Endothelial cell of umbilical vein (primary cell): ENCODE data around the gene NR3C2. TPM values are rescaled to one million over a fixed set of nuclear protein-coding genes. Genes with fewer than 3 reads are reported as not detected.

Source experiments
- BruUV-seq: library from RNA; stranded (reverse); fragments of 400-500 nt; replicated peaks from 2 replicates; lab custom pipeline; 2021; lab: Mats Ljungman, UMichigan
- CTCF ChIA-PET: fragments of 300-600, 350-600 bp; sonication (Branson Sonifier 250); formaldehyde crosslinking; loops from one replicate; lab custom pipeline; 2021; ENCODE audit warnings: antibody characterized with exemption, inconsistent platforms; lab: Charles Lee
- POLR2A ChIA-PET: fragments of 300-600, 350-600 bp; sonication (Branson Sonifier 250); formaldehyde crosslinking; loops from one replicate; lab custom pipeline; 2021; ENCODE audit warnings: antibody characterized with exemption, inconsistent platforms; lab: Charles Lee
- DNase-seq: peaks from one replicate; pipeline ENCODE4 v3.0.0-alpha.2; 2011; ENCODE audit warnings: low read depth, low spot score
- FAIRE-seq: peaks from 2 replicates; lab custom pipeline; 2011; peaks lifted over from hg19 to GRCh38; lab: Jason Lieb, UNC
- H2AFZ ChIP-seq: 2 replicates; pipeline ENCODE4 v1.6.0; 2012; ENCODE audit warnings: low read depth, low read length, control low read depth, inconsistent platforms
- H3K27ac ChIP-seq: 2 replicates; pipeline ENCODE4 v1.5.1; 2011; ENCODE audit warnings: low read depth, mild to moderate bottlenecking, control low read depth, low read length, moderate library complexity; ENCODE audit not compliant: insufficient read depth
- H3K27me3 ChIP-seq, 2 experiments: 2 replicates each; pipeline versions ENCODE4 v1.6.0 to v1.6.1; 2011; ENCODE audit warnings: low read length in 2 of 2, mixed read lengths in 1 of 2; ENCODE audit not compliant: control insufficient read depth in 2 of 2, insufficient read depth in 2 of 2
- H3K36me3 ChIP-seq, 2 experiments: 2 replicates in 1 of 2; 3 replicates in 1 of 2; pipeline ENCODE4 v1.5.1; 2011; ENCODE audit warnings: low read length in 2 of 2, mild to moderate bottlenecking in 1 of 2, moderate library complexity in 1 of 2; ENCODE audit not compliant: control insufficient read depth in 2 of 2, insufficient read depth in 2 of 2; ENCODE audit errors: extremely low read depth in 1 of 2
- H3K4me1 ChIP-seq: 3 replicates; pipeline ENCODE4 v1.5.1; 2011; ENCODE audit warnings: mild to moderate bottlenecking, low read length; ENCODE audit not compliant: control insufficient read depth, insufficient read depth; ENCODE audit errors: extremely low read depth
- H3K4me2 ChIP-seq: 2 replicates; pipeline ENCODE4 v1.6.1; 2011; ENCODE audit warnings: low read length, control low read depth, mixed read lengths; ENCODE audit not compliant: insufficient read depth
- H3K4me3 ChIP-seq, 3 experiments: fragments of 200-600 bp in 1 of 3; sonication (generic), shearing (Covaris generic) in 1 of 3; replicated peaks in 1 of 3; 2 replicates each; pipeline ENCODE4 v1.5.1; 2011 to 2016; ENCODE audit warnings: control low read depth in 3 of 3, low read length in 3 of 3, mild to moderate bottlenecking in 2 of 3, inconsistent platforms in 1 of 3, low read depth in 1 of 3, moderate library complexity in 1 of 3; ENCODE audit not compliant: insufficient read depth in 1 of 3
- H3K79me2 ChIP-seq: 2 replicates; pipeline ENCODE4 v1.6.0; 2012; ENCODE audit warnings: low read length, inconsistent platforms; ENCODE audit not compliant: control insufficient read depth, insufficient read depth
- H3K9ac ChIP-seq: replicated peaks from 2 replicates; pipeline ENCODE3; 2011; ENCODE audit warnings: low read length, control low read depth; ENCODE audit not compliant: insufficient read depth; ENCODE audit errors: extremely low read depth
- H3K9me1 ChIP-seq: replicated peaks from 3 replicates; pipeline ENCODE4 v1.6.0; 2011; ENCODE audit warnings: mild to moderate bottlenecking, low read length; ENCODE audit not compliant: control insufficient read depth, insufficient read depth; ENCODE audit errors: extremely low read depth
- H3K9me3 ChIP-seq: replicated peaks from 2 replicates; pipeline ENCODE4 v1.5.1; 2012; ENCODE audit warnings: low read length, inconsistent platforms; ENCODE audit not compliant: control insufficient read depth, insufficient read depth
- H4K20me1 ChIP-seq: replicated peaks from 2 replicates; pipeline ENCODE3; 2011; ENCODE audit warnings: mild to moderate bottlenecking, low read length; ENCODE audit not compliant: control insufficient read depth, insufficient read depth; ENCODE audit errors: extremely low read depth
- EZH2 ChIP-seq: IDR thresholded peaks from 2 replicates; pipeline ENCODE4 v1.6.1; 2012; ENCODE audit warnings: borderline replicate concordance, low read depth, mild to moderate bottlenecking, moderate library complexity, low read length, inconsistent platforms; ENCODE audit not compliant: severe bottlenecking
- FOS ChIP-seq: IDR thresholded peaks from 2 replicates; pipeline ENCODE4 v1.6.1; 2011; ENCODE audit warnings: mild to moderate bottlenecking, low read length, moderate library complexity, borderline replicate concordance; ENCODE audit not compliant: insufficient read depth
- GATA2 ChIP-seq: IDR thresholded peaks from 2 replicates; pipeline ENCODE4 v1.7.0; 2011; ENCODE audit warnings: low read depth, mild to moderate bottlenecking, moderate library complexity, mixed read lengths, low read length; ENCODE audit not compliant: insufficient read length, insufficient read depth
- JUN ChIP-seq: IDR thresholded peaks from 2 replicates; pipeline ENCODE4 v1.6.1; 2011; ENCODE audit warnings: borderline replicate concordance, low read depth; ENCODE audit not compliant: insufficient read length, insufficient read depth
- MYC ChIP-seq: IDR thresholded peaks from one replicate; pipeline ENCODE4 v1.6.1; 2011; ENCODE audit warnings: mild to moderate bottlenecking, low read depth, low read length
- POLR2A ChIP-seq: IDR thresholded peaks from 2 replicates; pipeline ENCODE4 v1.6.1; 2012; ENCODE audit warnings: low read depth, mild to moderate bottlenecking, control low read depth, low read length
- POLR2AphosphoS5 ChIP-seq: IDR thresholded peaks from 2 replicates; pipeline ENCODE4 v1.6.1; 2012; ENCODE audit warnings: low read depth, mild to moderate bottlenecking, control low read depth, low read length, moderate library complexity; ENCODE audit not compliant: insufficient read depth
- dilution Hi-C: fragments of 300-500 bp; cut with MboI; formaldehyde crosslinking; loops from one replicate; pipeline ENCODE4 v1.15.0; 2019; ENCODE audit warnings: low sequenced_read_pairs; ENCODE audit not compliant: extremely low pct_ligation_motif_present
- intact Hi-C: fragments of 100-400 bp; cut with micrococcal nuclease; formaldehyde crosslinking; loops from one replicate; pipeline ENCODE4 v1.10.0; 2022
- polyA plus RNA-seq, 4 experiments: library from polyadenylated mRNA; depleted of rRNA in 3 of 4; stranded (reverse) in 3 of 4; unstranded in 1 of 4; fragments of >200 nt; gene quantifications; 2 replicates each; pipeline versions ENCODE4 v1.2.1 to v1.2.3, GENCODE V29; 2011 to 2012; ENCODE audit warnings: missing spikeins in 1 of 4
- total RNA-seq: library from RNA; stranded (reverse); gene quantifications from 2 replicates; pipeline ENCODE4 v1.2.3, GENCODE V29; 2021
- TF ChIP-seq, protein P1 (sequence below), 2 donors: IDR thresholded peaks; 1 replicate in 1 of 2; 2 replicates in 1 of 2; pipeline ENCODE4 v1.5.1; 2011; ENCODE audit warnings: low read length in 2 of 2, mild to moderate bottlenecking in 2 of 2, moderate library complexity in 2 of 2, control low read depth in 1 of 2, inconsistent platforms in 1 of 2, low read depth in 1 of 2; ENCODE audit not compliant: insufficient read depth in 1 of 2; ENCODE audit errors: extremely low read depth in 1 of 2
- TF ChIP-seq, protein P2 (sequence below): IDR thresholded peaks from 2 replicates; pipeline ENCODE4 v1.6.1; 2011; ENCODE audit not compliant: insufficient read depth, insufficient read length

Gene NR3C2
- total and polyA plus RNA-seq, 2 donors (not counting 3 experiments of a cell fraction or from before 2014, with no cell fraction given) = 4.8 to 16.4 TPM

DNA sequence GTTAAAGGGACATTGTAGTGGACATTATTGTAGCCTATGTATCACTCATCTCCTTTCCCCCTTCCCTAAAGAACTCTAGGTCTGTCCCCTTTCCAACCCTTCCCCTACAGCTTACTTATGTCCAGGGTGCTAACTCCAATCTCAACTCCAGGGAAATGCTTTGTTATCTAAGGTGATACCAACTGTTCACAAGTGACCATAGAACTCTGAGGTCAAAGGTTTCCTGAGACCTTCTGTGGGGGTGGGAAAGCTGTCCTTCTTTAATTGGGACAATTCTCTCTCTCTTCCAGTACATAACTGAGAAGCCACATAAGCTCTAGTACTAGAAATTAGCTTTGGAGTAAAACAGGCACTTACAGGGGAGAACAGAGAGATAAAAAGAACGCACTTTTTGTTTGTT lies 212.4 kb downstream of the NR3C2 start:
- H3K79me2 ChIP-seq = no peaks in the 10 kb centered on the region
- H3K4me2 ChIP-seq = no peak overlapping the region
- dilution Hi-C loops = no loop called here
- CTCF ChIA-PET = no interaction called here
- H3K27ac ChIP-seq = no peak overlapping the region
- H3K9me3 ChIP-seq = no peaks in the 10 kb centered on the region
- H3K4me3 ChIP-seq = no peak overlapping the region
- no peak overlapping the region for H2AFZ ChIP-seq
- no peak for DNase-seq
- intact Hi-C loops = no loop called here
- POLR2A ChIA-PET = no interaction called here
- no peaks in the 10 kb centered on the region for H3K27me3 ChIP-seq
- no peaks in the 10 kb centered on the region for H4K20me1 ChIP-seq
- no peak overlapping the region for H3K9ac ChIP-seq
- no peaks in the 10 kb centered on the region for H3K36me3 ChIP-seq
- no peak for FAIRE-seq
- BruUV-seq = no TSS peak
- TF ChIP-seq, protein P1, sequence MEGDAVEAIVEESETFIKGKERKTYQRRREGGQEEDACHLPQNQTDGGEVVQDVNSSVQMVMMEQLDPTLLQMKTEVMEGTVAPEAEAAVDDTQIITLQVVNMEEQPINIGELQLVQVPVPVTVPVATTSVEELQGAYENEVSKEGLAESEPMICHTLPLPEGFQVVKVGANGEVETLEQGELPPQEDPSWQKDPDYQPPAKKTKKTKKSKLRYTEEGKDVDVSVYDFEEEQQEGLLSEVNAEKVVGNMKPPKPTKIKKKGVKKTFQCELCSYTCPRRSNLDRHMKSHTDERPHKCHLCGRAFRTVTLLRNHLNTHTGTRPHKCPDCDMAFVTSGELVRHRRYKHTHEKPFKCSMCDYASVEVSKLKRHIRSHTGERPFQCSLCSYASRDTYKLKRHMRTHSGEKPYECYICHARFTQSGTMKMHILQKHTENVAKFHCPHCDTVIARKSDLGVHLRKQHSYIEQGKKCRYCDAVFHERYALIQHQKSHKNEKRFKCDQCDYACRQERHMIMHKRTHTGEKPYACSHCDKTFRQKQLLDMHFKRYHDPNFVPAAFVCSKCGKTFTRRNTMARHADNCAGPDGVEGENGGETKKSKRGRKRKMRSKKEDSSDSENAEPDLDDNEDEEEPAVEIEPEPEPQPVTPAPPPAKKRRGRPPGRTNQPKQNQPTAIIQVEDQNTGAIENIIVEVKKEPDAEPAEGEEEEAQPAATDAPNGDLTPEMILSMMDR (IDR thresholded peaks at IDR 0.05; ENCODE audit: extremely low read depth in 1 of 2, insufficient read depth in 1 of 2, low read depth in 1 of 2, low read length in 2 of 2) = no peak
- TF ChIP-seq POLR2A = no peak
- TF ChIP-seq, protein P2, sequence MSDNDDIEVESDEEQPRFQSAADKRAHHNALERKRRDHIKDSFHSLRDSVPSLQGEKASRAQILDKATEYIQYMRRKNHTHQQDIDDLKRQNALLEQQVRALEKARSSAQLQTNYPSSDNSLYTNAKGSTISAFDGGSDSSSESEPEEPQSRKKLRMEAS = no peak
- no peak for TF ChIP-seq EZH2
- no peak for TF ChIP-seq POLR2AphosphoS5
- TF ChIP-seq JUN = no peak
- TF ChIP-seq GATA2 = no peak
- H3K9me1 ChIP-seq = no peaks in the 10 kb centered on the region
- H3K4me1 ChIP-seq = peaks cover 15% of the 10 kb centered on the region

DNA sequence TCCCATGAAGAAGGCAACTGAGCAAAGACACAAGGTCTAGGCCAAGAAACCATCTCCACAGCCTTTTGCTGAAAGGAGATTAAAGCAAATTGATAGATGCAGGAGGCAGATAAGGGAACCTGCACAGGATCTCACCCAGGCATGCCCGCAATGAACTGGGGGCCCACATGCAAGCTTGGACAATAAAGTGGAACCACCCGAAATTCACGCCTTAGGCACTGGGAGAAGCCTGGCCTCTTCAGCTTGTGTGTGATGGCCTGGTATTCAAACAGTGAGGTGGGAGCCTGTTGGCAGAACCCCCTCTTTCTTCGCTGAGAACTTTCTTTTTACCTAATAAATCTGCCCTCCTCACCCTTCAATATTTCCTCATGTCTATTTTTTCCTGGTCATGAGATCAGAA lies 213.2 kb downstream of the NR3C2 start:
- no peak for FAIRE-seq
- Histone ChIP-seq H3K9ac (no peak overlapping the region), H3K4me3 (no peak overlapping the region), H3K9me3 (no peaks in the 10 kb centered on the region), H3K27me3 (no peaks in the 10 kb centered on the region), H3K4me1 (peaks cover 19% of the 10 kb centered on the region), H3K36me3 (no peaks in the 10 kb centered on the region), H3K27ac (no peak overlapping the region), H2AFZ (no peak overlapping the region), H4K20me1 (no peaks in the 10 kb centered on the region), H3K4me2 (no peak overlapping the region), H3K79me2 (no peaks in the 10 kb centered on the region), H3K9me1 (no peaks in the 10 kb centered on the region)
- no TSS peak for BruUV-seq
- no peak for TF ChIP-seq POLR2A
- no peak for TF ChIP-seq POLR2AphosphoS5
- TF ChIP-seq, protein P1 (IDR thresholded peaks at IDR 0.05; ENCODE audit: extremely low read depth in 1 of 2, insufficient read depth in 1 of 2, low read depth in 1 of 2, low read length in 2 of 2) = no peak
- no peak for TF ChIP-seq EZH2
- TF ChIP-seq FOS = no peak
- TF ChIP-seq, protein P2 = no peak
- no peak for TF ChIP-seq GATA2
- TF ChIP-seq MYC = no peak
- no peak for TF ChIP-seq JUN
- dilution Hi-C loops (no loop called here), intact Hi-C loops (no loop called here)
- POLR2A ChIA-PET = no interaction called here
- CTCF ChIA-PET = no interaction called here
- no peak for DNase-seq
